Testis (tissue), 5 donors: Measurements from ENCODE around the gene MED17. TPM values are rescaled to one million over a fixed set of nuclear protein-coding genes. Genes with fewer than 3 reads are reported as not detected.

Experiments
- DNase-seq: peaks from one replicate; pipeline ENCODE4 v3.0.0-alpha.2; 2019
- H3K27ac ChIP-seq, 2 donors: fragments of 200-600 bp; sonication (generic); one replicate each; pipeline ENCODE4 v1.5.1; 2019
- H3K27me3 ChIP-seq: fragments of 200-600 bp; sonication (generic); one replicate; pipeline ENCODE4 v1.5.1; 2019
- H3K36me3 ChIP-seq: fragments of 200-600 bp; sonication (generic); one replicate; pipeline ENCODE4 v1.5.1; 2017; ENCODE audit warnings: low read depth; ENCODE audit errors: missing control alignments
- H3K4me1 ChIP-seq: fragments of 200-600 bp; sonication (generic); one replicate; pipeline ENCODE4 v1.5.1; 2019
- H3K4me3 ChIP-seq, 2 donors: fragments of 200-600 bp; sonication (generic); one replicate each; pipeline ENCODE4 v1.5.1; 2017 to 2019
- H3K9me3 ChIP-seq: fragments of 200-600 bp; sonication (generic); one replicate; pipeline ENCODE4 v1.5.1; 2017
- CTCF ChIP-seq, 3 experiments: fragments of 450-650 bp in 2 of 3; fragments of 200-600 bp in 1 of 3; sonication (generic) in 1 of 3; IDR thresholded peaks; one replicate each; pipeline ENCODE4 v1.5.1; 2016 to 2019; ENCODE audit warnings: antibody characterized with exemption in 3 of 3, mild to moderate bottlenecking in 2 of 3, moderate library complexity in 1 of 3
- POLR2A ChIP-seq: fragments of 450-650 bp; IDR thresholded peaks from one replicate; pipeline ENCODE4 v1.6.1; 2017; ENCODE audit warnings: antibody characterized with exemption, mild to moderate bottlenecking, moderate library complexity
- WGBS, 2 donors: methylation state at CpG; one replicate each; pipeline ENCODE4 v1.1.5; 2018; 5-methylcytosine and 5-hydroxymethylcytosine counted together
- intact Hi-C: fragments of 100-400 bp; cut with DNase I; formaldehyde crosslinking; loops from one replicate; pipeline ENCODE4 v1.15.1; 2023; ENCODE audit warnings: low total_unique reads
- long read RNA-seq, 2 donors: transcript quantifications; one replicate each; lab custom pipeline, GENCODE V29; 2026
- polyA plus RNA-seq: library from polyadenylated mRNA; stranded (reverse); fragments of 350-450 nt; fragmentation: Illumina TruSeq; extraction: RNeasy Lipid Tissue Mini Kit (QIAGEN cat#74804); gene quantifications from one replicate; pipeline ENCODE4 v1.2.3, GENCODE V29; 2014; ENCODE audit warnings: low read depth, low replicate concordance; ENCODE audit not compliant: insufficient read depth
- total RNA-seq, 2 donors: library from RNA; depleted of rRNA; stranded (reverse); fragments of >200 nt; gene quantifications; one replicate each; pipeline ENCODE4 v1.2.3, GENCODE V29; 2016

Gene MED17
- total RNA-seq (10 to 100 TPM; 23.2 to 29.8 TPM), polyA plus RNA-seq (22.4 TPM)
- long read RNA-seq, donor 1, full-length matches to known transcripts: 12 of 12 reads
- long read RNA-seq, donor 1, partial matches to known transcripts: 0 of 12 reads
- long read RNA-seq, donor 1, other reads (novel, unspliced or antisense): 0 of 12 reads
- long read RNA-seq, donor 2, full-length matches to known transcripts: 5 of 5 reads
- long read RNA-seq, donor 2, partial matches to known transcripts: 0 of 5 reads
- long read RNA-seq, donor 2, other reads (novel, unspliced or antisense): 0 of 5 reads

GRCh38 chr11:93784145-93784934 lies at the start of gene MED17:
MED17 (plus strand) TSS chr11:93784282; CDS start chr11:93784514, 232 bp downstream.
- Histone ChIP-seq H3K4me3 (peak within 1 kb of the TSS; percentile 92 to 94), H3K4me1 (peaks cover 9% of the 10 kb centered on the region), H3K27ac (peak within 1 kb of the TSS; percentile 90 to 92), H3K27me3 (no peaks in the 10 kb centered on the region), H3K36me3 (no peaks in the 10 kb centered on the region), H3K9me3 (no peaks in the 10 kb centered on the region)
- TF ChIP-seq POLR2A: peak; percentile 57
- TF ChIP-seq CTCF (IDR thresholded peaks at IDR 0.05): peak; percentile 35 to 51 (median 37)
- WGBS, 2 donors: 1% methylated on average over 8 to 51 of the region's 72 CpGs
- intact Hi-C loops: no loop called here
- peak; percentile 97 for DNase-seq

GRCh38 chr11:93734427-93735222 lies 49.5 kb upstream of the MED17 start:
- Histone ChIP-seq H3K27me3 (no peaks in the 10 kb centered on the region), H3K4me3 (no peak overlapping the region), H3K9me3 (no peaks in the 10 kb centered on the region), H3K36me3 (no peaks in the 10 kb centered on the region), H3K4me1 (no peaks in the 10 kb centered on the region), H3K27ac (no peak overlapping the region)
- DNase-seq: no peak
- intact Hi-C loops: no loop called here
- WGBS, 2 donors: 81 to 85% methylated on average over 1 of the region's 1 CpG
- TF ChIP-seq POLR2A: no peak

- Histone ChIP-seq H3K36me3 (no peaks in the 10 kb centered on the region), H3K9me3 (no peaks in the 10 kb centered on the region), H3K27ac (no peak overlapping the region), H3K4me3 (no peak overlapping the region), H3K4me1 (peaks cover 3% of the 10 kb centered on the region), H3K27me3 (no peaks in the 10 kb centered on the region)
- no peak for DNase-seq
- no peak for TF ChIP-seq CTCF (IDR thresholded peaks at IDR 0.05)
- TF ChIP-seq POLR2A: no peak
- intact Hi-C loops: no loop called here
- WGBS, 2 donors: 89 to 93% methylated on average over 1 of the region's 1 CpG
These were observed 48.5 kb upstream of the MED17 start for GRCh38 chr11:93735627-93736026.

- TF ChIP-seq POLR2A (no peak), CTCF (IDR thresholded peaks at IDR 0.05) (no peak)
- Histone ChIP-seq H3K4me3 (no peak overlapping the region), H3K27ac (no peak overlapping the region), H3K4me1 (peaks cover 3% of the 10 kb centered on the region), H3K27me3 (no peaks in the 10 kb centered on the region), H3K36me3 (no peaks in the 10 kb centered on the region), H3K9me3 (no peaks in the 10 kb centered on the region)
- intact Hi-C loops: no loop called here
- no peak for DNase-seq
These were observed 48.0 kb upstream of the MED17 start for GRCh38 chr11:93736129-93736528.
